ENCODE measurements around the gene C1orf56.

The C1orf56 gene

DNA sequence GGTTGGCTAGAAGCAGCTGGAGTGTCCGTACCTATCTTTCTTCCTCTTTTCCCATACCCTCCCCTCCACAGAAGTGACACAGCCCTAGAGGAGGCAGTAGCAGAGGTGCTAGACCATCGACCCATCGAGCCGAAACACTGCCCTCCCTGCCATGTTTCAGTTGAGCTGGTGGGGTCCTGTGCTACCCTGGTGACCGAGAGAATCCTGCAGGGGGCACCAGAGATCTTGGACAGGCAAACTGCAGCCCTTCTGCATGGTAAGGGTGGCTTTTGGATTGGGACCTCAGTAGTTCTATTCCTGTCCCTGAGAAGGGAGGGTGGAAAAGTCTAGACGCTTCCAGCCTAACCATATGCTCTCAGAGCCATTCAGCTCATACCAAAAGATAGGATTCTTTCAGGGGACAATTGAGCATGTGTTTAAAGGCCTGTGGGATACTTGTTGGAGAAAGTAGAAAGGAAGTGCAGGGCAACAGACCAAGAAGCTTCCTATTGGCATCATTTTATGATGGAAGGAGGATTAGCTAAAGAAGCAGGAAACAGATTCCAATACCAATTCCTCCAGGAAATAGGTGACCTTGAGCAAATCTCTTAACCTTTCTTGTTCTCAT, 22.9 kb upstream of the C1orf56 start:
- DNase-seq (ENCODE audit: low read depth): peak; percentile 47

DNA sequence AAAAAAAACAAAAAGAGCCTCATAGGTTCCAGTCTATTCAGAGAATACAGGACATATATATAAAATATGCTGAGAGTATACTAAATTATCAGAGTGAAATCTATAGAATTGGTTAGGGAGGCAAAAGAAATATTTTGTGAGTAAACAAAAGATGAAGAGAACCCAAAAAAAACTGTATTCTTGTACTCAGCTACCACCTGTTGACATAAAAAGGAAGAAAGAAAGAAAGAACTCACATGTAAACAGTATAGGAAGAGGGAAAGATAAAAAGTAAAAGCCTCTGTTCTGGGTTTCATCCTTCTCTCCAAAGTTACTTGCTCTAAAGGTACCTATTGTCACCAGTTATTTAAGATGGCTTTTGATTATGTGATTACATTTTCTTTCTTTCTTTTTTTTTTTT, 21.1 kb upstream of the C1orf56 start:
- DNase-seq (ENCODE audit: low read depth): no peak

DNA sequence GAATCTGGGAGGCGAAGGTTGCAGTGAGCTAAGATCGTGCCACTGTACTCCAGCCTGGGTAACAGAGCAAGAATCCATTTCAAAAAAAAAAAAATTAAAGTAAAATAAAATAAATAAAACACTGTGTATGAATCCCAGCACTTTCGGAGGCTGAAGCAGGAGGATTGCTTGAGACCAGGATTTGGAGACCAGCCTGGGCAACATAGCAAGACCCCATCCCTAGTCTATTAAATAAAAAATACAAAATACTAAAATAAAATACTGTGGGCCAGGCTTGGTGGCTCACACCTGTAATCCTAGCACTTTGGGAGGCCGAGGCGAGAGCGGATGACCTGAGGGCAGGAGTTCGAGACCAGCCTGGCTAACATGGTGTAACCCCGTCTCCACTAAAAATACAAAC, 15.4 kb upstream of the C1orf56 start:
- no peak for DNase-seq (ENCODE audit: low read depth)

DNA sequence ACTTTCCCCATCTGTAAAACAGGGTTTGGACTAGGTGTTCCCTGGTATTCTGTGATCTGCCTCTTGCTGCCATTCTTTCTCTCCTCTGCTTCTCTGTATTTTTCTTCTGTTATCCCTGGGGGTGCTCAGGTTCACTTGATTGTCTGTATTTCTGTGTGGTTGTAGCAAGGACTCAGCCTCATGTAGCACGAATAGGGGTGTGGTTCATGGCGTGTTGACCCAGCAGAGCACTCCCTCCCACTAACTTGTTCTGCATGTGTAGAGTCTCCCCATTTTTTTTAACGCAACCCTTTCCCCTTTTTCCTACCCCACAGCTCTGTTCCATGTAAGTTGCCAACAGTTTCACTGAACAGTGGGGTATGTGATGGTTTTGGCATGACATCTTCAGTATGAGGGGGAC, 12.4 kb upstream of the C1orf56 start:
- no peak for DNase-seq (ENCODE audit: low read depth)

DNA sequence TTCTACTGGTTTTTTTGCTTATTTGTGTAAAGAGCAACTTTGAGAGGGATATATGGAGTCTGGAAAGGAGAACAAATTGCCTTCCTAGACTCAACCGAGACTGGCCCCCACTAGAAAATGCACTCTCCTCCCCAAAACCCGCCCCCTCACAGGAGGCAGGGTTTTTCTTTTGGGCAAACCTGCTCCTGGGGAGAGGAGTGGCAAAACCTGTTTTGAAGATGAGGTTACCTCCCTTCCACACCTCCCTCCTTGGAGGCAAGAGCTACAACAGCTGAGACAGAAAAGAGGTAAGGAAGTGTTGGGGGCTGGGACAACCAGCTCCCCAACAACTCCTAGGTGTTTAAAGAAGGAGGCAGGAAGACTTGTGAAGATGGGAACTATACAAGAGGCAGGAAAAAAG, 11.2 kb upstream of the C1orf56 start, which contains the start of gene BNIPL:
Gene BNIPL (plus strand): TSS at position 231 of the 400 bp plus-strand sequence. CDS start 140 bp downstream, at position 371.
- no peak for DNase-seq (ENCODE audit: low read depth)

DNA sequence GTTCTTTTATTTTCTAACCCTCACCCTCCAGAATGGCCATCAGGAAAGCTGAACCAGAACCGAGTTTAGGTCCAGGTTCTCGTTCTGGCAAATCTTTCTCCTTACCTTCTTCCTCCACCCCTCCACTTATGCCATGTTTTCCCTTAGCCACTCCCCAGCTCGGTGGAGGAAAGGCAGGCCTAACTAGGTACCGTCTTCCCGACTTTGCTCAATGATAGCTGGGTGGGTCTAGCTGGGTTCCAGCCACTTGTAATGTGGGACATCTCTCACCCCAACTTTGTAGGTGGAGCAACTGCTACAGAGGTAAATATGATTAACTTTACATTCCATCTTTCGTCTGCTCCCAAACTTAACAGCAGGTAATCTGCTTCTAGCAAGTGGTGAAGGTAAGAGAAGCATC, 10.5 kb upstream of the C1orf56 start:
- DNase-seq (ENCODE audit: low read depth): no peak

DNA sequence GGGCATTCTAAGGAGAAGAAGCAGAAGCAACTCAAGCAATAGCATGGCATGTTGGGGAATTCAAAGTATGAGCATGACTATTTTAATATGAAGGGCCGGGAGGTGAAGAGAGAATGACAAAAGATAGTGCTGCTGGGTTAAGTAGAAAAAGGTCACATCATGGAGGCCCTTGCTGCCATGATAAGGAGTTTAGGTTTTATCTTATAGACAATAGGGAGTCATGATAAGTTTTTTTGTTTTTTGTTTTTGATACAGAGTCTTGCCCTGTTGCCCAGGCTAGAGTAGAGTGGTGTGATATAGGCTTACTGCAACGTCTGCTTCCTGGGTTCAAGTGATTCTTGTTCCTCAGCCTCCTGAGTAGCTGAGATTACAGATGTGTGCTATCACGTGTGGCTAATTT, 8.0 kb upstream of the C1orf56 start:
- no peak for DNase-seq (ENCODE audit: low read depth)

DNA sequence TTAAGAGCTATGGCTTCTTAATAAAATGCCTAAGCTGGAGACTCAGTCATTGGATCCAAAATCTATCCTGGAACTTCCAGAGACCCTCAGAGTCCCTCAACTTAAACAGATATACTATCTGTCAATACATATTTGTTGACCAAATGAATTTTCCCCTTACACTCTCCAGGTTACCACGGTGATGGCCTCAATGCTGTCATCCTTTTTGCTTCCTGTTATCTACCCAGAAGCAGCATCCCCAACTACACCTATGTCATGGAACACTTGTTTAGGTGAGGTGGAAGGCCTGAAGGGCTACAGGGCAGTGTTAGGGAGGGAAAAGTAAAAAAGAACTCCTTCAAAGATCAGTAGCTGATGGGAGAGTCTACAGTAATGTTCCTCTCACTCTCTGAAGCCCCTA, 4.4 kb upstream of the C1orf56 start:
- DNase-seq (ENCODE audit: low read depth): no peak

DNA sequence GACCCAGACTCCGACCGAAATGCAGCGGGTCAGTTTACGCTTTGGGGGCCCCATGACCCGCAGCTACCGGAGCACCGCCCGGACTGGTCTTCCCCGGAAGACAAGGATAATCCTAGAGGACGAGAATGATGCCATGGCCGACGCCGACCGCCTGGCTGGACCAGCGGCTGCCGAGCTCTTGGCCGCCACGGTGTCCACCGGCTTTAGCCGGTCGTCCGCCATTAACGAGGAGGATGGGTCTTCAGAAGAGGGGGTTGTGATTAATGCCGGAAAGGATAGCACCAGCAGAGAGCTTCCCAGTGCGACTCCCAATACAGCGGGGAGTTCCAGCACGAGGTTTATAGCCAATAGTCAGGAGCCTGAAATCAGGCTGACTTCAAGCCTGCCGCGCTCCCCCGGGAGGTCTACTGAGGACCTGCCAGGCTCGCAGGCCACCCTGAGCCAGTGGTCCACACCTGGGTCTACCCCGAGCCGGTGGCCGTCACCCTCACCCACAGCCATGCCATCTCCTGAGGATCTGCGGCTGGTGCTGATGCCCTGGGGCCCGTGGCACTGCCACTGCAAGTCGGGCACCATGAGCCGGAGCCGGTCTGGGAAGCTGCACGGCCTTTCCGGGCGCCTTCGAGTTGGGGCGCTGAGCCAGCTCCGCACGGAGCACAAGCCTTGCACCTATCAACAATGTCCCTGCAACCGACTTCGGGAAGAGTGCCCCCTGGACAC, 534 bp downstream of the C1orf56 start:
- no peak for DNase-seq (ENCODE audit: low read depth)

DNA sequence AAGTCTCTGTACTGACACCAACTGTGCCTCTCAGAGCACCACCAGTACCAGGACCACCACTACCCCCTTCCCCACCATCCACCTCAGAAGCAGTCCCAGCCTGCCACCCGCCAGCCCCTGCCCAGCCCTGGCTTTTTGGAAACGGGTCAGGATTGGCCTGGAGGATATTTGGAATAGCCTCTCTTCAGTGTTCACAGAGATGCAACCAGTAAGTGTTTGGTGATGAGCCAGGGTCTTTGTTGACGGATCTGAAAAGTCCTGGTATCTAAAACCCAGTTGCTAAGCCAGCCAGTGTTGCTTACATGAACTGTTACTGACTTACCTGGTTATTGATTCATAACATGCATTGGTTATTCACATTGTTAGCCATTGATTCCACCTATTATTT, 1.1 kb downstream of the C1orf56 start:
- no peak for DNase-seq (ENCODE audit: low read depth)

DNA sequence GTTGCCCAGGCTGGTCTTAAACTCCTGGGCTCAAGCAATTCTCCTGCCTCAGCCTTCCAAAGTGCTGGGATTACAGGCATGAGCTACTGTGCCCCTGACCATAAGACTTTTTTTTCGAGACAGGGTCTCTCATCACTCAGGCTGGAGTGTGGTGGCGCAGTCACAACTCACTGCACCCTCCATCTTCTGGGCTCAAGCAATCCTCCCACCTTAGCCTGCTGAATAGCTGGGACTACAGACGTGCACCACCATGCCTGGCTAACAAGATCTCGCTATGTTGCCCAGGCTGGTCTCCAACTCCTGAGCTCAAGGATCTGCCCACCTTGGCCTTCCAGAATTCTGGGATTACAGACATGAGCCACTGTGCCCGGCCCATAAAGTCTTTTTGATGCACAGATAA, 1.9 kb downstream of the C1orf56 start:
- no peak for DNase-seq (ENCODE audit: low read depth)

DNA sequence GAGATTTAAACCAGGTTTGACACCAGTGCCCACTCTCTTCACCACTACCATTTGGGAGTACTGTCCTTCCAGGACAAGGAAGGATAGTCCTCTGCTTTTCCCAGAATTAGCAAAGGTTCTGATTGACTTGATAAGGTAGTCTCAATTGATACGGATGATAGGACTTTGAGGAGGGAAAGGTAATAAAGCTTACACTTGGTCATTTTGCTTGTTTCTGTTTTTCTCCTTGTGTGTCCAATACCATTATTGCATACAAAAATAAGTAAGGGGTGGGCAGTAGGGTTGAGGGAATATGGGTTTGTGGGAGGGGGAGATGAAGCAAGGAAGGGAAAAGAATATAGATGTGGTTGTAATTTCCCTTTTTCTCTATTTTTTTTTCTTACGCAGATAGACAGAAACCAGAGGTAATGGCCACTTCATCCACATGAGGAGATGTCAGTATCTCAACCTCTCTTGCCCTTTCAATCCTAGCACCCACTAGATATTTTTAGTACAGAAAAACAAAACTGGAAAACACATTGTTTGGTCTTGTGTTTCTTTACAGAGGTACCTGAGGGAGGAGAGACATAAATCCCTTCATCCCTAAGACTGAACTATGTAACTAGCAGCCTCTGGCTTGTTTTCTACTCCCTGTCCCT, 2.6 kb downstream of the C1orf56 start:
- DNase-seq (ENCODE audit: low read depth): no peak

DNA sequence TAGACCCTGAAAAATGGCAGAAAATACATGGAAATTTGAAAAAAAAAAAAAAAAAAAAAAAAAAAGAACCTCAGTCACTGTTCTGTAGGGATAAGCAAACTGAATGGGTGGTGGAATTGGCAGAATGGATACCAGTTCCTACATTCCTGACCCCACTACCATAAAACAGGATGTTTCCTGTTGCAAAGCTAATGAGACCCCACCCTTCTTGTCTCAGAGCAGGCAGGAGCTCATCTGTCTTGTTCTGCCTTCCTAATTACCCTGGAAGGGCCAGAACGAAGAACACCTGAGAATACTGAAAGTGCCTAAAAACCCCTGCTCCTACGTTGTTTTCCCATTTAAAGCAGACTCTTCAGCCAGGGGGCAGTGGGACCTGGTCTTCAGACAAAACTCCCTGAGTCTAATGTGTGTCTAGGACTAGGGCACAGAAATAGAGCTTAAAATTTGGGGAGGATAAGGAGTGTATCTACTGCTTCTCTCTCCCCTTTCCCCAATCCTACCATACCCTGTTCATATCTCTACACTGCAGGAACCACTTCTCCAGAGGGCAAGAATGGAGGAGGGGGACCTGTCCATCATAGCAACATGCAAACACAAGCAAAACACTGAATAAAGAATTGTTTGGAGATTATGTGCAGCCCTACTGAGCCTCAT, 3.9 kb downstream of the C1orf56 start:
- no peak for DNase-seq (ENCODE audit: low read depth)

DNA sequence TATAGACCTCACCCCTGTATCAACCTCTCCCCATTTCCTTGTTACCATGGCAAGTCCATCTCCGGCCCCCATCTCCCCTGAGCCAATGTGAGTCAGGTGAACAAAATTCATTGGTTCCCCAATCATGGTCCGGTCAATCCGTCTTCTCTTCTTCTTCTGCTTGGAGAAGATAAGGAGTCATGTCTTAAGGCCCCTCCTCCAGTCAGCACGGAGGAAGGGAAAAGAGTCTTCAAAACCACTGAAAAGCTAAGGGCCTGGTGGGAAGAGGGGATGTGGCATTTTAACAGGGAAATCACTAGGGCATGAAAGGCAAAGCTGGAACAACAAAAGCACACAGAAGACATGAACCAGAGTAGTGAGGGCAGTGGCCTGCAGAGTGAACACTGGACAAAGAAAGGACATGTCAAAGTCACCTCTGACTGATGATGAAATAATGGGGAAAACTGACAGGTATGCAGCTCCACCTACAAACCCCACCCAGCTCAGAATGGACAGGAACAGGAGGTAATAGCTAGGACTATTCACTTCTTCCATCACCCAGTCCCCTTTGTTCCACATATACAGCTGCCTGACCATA, 7.5 kb downstream of the C1orf56 start:
- DNase-seq (ENCODE audit: low read depth): no peak

DNA sequence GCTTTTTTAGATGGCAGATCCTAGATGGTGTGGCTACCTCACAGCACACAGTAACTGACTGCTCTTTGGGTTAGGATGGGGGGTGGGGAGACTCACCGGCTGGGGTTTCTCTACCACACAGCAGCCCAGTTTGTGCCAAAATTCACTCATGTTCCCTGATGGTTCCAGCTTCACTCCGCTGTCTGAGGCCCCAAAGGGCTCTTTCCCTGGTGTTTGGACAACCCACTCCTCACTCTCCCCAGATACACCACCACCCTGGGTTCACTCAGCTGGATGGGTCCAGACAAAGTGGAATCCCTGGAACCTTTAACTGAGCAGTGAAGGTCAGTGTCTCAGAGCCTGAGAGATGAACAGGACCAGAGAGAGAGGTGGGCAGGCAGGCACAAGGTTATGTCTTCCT, 8.0 kb downstream of the C1orf56 start:
- DNase-seq (ENCODE audit: low read depth): no peak

DNA sequence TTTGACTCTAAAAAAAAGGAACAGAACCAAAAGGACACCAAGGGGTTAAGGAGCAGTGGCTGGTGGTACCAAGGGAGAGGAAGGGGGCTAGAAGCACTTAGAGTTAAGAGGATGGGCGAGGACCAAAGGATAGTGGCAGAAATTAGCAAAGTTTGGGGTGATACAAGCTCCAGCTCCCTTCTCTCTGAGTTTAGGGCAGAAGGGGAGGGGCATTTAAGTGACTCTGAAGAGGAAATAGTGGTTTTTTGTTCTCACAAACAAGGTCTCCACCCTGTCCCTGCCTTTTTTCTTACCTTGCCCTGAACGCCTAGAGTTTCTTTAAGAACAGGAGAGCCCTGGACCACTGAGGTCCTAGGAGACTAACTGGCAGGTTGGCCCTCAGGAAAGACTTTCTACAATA, 8.6 kb downstream of the C1orf56 start:
- no peak for DNase-seq (ENCODE audit: low read depth)

DNA sequence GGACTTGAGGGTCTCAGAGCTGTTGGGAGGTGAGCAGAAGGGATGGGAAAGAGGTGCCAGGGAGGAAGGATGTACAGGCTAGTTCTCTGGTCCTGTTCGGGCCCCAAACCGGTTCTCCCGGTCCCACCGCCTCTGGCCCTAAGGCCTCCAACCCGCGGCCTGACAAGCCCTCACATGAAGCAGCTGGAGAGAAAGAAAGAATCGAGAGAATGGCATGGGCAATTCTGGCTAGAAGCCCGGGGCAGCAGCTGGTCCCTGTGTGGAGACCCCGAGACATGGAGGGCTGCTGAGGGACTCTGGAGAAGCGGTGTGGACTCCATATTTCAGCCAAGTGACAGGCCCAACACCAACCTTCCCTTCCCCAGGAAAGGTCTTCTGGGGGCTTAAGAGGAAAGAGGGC, 11.1 kb downstream of the C1orf56 start:
- DNase-seq (ENCODE audit: low read depth): no peak

DNA sequence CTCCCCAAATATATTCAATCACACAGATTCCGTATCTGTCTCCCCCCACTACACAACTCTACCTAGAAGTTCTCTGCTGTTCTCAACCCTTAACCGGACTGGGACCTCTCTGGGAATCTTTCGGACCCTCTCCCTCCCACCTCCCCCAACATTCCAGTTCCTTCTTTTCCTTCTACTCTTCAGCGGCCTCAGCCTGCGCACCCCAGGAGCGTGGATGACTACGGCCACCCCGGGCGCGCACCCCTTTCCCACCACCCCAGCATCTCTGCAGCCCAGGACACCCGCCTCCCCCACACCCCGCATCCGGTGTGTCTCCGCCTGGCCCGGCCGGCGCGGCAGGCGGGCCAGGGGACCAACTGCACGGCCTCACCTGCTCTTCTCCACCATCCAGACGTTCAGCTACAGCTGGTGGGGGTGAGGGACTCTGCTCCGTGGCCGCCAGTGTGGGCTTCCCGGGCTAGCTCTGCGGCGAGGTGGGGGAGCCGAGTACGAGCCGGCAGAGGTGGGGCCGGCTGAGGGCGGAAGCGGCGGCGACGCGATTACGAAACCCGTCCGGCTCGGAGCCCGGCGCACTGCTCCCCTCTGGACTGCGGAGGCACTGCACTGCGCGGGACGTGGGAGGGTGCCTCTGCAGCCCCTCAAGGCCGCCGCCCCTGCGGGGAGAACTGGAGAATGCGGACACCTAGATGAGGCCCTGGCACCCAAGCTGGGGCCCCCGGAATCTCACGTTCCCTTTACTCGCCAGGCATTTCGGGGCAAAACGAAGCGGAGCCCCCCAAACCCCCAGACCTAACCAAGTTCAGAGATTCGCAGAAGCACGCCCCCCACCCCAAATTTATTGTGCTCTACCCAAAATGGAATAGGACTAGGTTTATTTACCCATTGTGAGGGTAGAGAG, 11.8 kb downstream of the C1orf56 start, which contains the start of gene CDC42SE1:
Gene CDC42SE1 (minus strand): TSS at position 514 of the 898 bp plus-strand sequence. CDS start 3,892 bp downstream, outside the sequence.
- peak; percentile 55 for DNase-seq (ENCODE audit: low read depth)

DNA sequence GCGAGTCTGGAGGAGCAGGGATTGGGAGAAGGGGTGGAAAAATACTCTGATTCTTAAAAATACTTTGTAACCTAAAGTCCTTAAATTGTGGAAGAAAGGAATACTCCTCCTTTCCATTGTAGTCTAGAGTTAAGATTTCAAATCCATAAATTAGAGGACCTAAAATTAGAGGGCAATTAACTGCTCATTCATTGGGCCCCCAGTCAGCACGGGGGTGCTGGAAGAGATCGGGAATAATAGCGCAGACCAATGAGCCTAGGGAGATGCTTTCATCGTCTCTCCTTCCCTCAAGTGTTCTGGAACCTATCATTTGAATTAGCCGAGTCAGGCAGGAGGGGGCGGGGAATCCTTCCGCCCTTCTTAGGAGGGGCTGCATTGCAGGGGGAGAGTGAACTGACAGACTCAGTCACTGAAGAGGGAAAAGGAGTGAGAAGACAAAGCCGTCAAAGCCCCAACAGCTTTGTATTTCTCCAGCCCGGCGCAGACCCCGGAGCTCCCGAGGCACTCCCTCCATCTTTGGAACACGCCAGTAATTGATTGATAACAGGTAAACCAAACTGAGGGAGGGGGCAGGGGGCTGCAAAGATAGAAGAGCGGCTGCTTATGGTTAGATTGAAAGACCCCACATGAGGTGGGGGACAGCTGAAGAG, 12.6 kb downstream of the C1orf56 start, which contains the start of gene MLLT11:
Gene MLLT11 (plus strand): TSS at position 391 of the 650 bp plus-strand sequence. CDS start 6,828 bp downstream, outside the sequence.
- DNase-seq (ENCODE audit: low read depth): no peak

DNA sequence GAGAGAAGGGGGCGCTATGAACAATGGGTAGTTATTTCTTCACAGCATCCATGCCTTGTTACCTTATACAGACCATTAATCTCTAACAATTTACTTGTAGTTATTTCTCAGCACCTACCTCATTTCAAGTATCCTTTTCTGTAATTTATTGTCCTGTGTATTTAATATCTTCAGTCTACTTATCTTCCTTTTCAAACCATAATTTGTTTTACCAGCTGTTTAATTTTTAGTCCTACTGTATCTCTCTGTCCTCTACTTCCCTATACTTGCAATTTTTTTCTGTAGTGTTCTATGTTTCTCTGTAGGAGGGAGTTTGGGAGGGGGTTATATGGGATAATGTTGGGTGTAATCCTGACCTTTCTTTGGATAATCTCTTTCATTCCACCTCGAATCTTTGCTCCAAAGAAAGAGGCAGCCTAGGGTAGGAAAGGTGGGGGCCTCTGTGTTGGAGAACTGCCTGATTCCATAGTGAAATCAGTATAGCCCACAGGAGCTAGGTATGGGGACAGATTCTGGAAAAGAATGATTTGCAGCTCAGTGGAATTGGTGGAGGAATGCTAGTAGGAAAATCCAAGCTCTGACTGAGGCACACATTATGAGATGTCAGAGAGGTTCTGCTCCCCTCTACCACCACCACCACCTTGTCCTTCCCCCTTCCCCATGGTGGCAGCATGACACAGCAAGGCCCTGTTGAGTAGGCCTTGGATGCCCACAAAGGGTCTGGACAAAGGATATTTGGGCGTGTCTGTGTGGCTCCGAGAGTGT, 13.3 kb downstream of the C1orf56 start:
- no peak for DNase-seq (ENCODE audit: low read depth)

Measured in stimulated activated CD8-positive, alpha-beta memory T cell treated with anti-CD3 and anti-CD28 coated beads, Interleukin-15, amount 100 ng/mL, for 24 hours (primary cell).